Measurements from ENCODE around the gene IRF2BPL.

- no peak for TF ChIP-seq POLR2A (IDR thresholded peaks at IDR 0.05)
- TF ChIP-seq, protein P1, sequence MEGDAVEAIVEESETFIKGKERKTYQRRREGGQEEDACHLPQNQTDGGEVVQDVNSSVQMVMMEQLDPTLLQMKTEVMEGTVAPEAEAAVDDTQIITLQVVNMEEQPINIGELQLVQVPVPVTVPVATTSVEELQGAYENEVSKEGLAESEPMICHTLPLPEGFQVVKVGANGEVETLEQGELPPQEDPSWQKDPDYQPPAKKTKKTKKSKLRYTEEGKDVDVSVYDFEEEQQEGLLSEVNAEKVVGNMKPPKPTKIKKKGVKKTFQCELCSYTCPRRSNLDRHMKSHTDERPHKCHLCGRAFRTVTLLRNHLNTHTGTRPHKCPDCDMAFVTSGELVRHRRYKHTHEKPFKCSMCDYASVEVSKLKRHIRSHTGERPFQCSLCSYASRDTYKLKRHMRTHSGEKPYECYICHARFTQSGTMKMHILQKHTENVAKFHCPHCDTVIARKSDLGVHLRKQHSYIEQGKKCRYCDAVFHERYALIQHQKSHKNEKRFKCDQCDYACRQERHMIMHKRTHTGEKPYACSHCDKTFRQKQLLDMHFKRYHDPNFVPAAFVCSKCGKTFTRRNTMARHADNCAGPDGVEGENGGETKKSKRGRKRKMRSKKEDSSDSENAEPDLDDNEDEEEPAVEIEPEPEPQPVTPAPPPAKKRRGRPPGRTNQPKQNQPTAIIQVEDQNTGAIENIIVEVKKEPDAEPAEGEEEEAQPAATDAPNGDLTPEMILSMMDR (IDR thresholded peaks at IDR 0.05), result no peak
Observed at GRCh38 chr14:76976240-76977005, 52.1 kb downstream of the IRF2BPL start.
